GM19035 (cell line): ENCODE results near the gene FRMD4A.
A peak's percentile ranks its signal among the peaks of the same experiment; 100 is the strongest.

Experiments
- ATAC-seq: cut with Tn5 transposase; IDR thresholded peaks from one replicate; pipeline ENCODE4 v1.9.1; 2021; ENCODE audit not compliant: unreplicated experiment

Gene FRMD4A

GRCh38 chr10:14195433-14195832 is 135.3 kb downstream of the FRMD4A start:
- no peak for ATAC-seq

- no peak for ATAC-seq
Observed at GRCh38 chr10:14192746-14193145, 138.0 kb downstream of the FRMD4A start.

GRCh38 chr10:14191871-14192270 is 138.9 kb downstream of the FRMD4A start:
- no peak for ATAC-seq

GRCh38 chr10:14191407-14191806 is 139.3 kb downstream of the FRMD4A start:
- no peak for ATAC-seq

GRCh38 chr10:14190702-14191101 is 140.0 kb downstream of the FRMD4A start:
- no peak for ATAC-seq

- ATAC-seq = no peak
Observed at GRCh38 chr10:14186245-14186644, 144.5 kb downstream of the FRMD4A start.

GRCh38 chr10:14185316-14186045 is 145.2 kb downstream of the FRMD4A start:
- peak; percentile 79 for ATAC-seq

GRCh38 chr10:14184841-14185315 is 145.8 kb downstream of the FRMD4A start:
- peak; percentile 68 for ATAC-seq

GRCh38 chr10:14182781-14183180 is 147.9 kb downstream of the FRMD4A start:
- no peak for ATAC-seq

- ATAC-seq = no peak
Observed at GRCh38 chr10:14181567-14181936, 149.2 kb downstream of the FRMD4A start.

GRCh38 chr10:14180911-14181566 is 149.7 kb downstream of the FRMD4A start:
- ATAC-seq = no peak

- no peak for ATAC-seq
Observed at GRCh38 chr10:14179251-14179650, 151.5 kb downstream of the FRMD4A start.

GRCh38 chr10:14173706-14174594 is 156.8 kb downstream of the FRMD4A start:
- ATAC-seq = no peak

- no peak for ATAC-seq
Observed at GRCh38 chr10:14173391-14173705, 157.4 kb downstream of the FRMD4A start.

- no peak for ATAC-seq
Observed at GRCh38 chr10:14172336-14172950, 158.3 kb downstream of the FRMD4A start.

- ATAC-seq = no peak
Observed at GRCh38 chr10:14171336-14171735, 159.4 kb downstream of the FRMD4A start.

- ATAC-seq = no peak
Observed at GRCh38 chr10:14163377-14164086, 167.2 kb downstream of the FRMD4A start.

- ATAC-seq = no peak
Observed at GRCh38 chr10:14162629-14163344, 167.9 kb downstream of the FRMD4A start.

- ATAC-seq = no peak
Observed at GRCh38 chr10:14162061-14162460, 168.7 kb downstream of the FRMD4A start.

GRCh38 chr10:14160299-14160698 is 170.4 kb downstream of the FRMD4A start:
- no peak for ATAC-seq
